Measurements from ENCODE around the gene HOXD8.

HOXD8 gene

DNA sequence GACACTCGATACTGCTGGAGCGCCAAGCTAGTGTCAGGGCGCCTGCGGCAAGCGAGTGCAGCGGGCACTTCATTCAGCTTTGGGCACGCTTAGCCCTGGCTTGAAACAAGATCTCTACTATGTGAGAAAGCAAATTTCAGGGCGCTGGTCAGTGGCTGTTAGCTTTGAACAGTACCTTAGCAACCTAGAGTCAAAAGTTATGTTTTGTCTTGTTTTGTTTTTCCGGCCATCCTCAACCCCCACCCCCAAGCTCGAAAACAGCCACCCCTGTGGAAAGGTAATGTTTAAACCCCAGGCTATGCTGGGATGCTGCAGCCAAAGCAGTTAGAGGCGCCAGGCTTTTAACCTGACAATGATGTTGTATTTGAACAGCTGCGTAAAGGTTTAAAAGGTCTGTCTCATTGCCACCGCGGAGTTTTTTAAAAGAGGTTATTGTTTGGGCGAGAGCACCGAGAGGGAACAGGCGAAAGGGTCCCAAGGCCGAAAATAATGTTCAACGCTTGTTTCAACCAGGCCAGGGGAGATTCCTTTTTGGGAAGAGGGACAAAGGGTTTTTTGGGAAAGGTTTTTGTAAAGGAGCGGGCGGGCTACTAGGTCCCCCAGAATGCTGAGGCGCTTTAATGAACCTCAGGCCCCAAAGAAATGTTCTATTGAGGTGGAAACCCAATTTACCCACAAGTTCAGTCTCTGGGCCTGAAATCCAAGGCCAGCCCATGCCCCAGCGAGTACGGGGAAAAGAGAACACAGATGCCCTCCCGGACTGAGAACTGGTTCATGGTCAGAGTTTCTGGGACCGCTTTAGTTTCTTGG lies 15.2 kb upstream of the HOXD8 start:
- intact Hi-C loops (cut with DNase I), result no loop called here
- peak in 1 of 10 donors; percentile 53 for DNase-seq

DNA sequence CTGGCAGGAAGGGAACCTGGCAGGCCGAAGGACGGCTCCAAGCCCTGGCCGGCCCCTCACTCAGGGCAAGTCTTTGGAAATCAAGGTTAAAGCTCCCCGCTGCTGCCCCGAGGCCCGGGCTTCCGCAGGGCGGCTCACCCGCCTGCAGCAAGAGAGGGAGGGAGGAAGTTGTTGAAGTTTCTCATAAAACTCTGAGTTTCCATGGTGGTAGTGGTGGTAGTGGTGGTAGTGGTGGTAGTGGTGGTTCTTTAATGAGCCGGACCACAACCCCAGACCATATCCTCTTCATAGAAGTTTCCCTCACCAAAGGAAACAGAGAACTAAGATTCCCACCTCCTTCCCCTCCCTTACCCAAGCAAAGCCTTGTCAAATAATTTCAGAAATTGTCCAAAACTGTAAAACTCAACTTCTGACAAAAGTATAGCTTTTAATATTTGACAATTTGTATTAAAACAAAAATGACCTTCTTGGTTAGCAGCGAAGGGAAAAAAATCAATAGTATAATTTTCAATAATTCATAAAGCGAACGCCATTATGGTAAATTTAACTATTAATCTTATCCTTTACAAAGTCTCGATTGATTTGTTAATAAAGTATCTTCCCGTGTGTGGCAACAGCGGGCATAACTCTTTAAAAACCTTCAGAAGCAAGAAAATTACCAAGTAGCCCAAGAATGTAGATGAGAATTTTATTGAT lies 14.4 kb upstream of the HOXD8 start:
- peak in 1 of 10 donors; percentile 52 for DNase-seq
- intact Hi-C loops (cut with DNase I), result no loop called here

DNA sequence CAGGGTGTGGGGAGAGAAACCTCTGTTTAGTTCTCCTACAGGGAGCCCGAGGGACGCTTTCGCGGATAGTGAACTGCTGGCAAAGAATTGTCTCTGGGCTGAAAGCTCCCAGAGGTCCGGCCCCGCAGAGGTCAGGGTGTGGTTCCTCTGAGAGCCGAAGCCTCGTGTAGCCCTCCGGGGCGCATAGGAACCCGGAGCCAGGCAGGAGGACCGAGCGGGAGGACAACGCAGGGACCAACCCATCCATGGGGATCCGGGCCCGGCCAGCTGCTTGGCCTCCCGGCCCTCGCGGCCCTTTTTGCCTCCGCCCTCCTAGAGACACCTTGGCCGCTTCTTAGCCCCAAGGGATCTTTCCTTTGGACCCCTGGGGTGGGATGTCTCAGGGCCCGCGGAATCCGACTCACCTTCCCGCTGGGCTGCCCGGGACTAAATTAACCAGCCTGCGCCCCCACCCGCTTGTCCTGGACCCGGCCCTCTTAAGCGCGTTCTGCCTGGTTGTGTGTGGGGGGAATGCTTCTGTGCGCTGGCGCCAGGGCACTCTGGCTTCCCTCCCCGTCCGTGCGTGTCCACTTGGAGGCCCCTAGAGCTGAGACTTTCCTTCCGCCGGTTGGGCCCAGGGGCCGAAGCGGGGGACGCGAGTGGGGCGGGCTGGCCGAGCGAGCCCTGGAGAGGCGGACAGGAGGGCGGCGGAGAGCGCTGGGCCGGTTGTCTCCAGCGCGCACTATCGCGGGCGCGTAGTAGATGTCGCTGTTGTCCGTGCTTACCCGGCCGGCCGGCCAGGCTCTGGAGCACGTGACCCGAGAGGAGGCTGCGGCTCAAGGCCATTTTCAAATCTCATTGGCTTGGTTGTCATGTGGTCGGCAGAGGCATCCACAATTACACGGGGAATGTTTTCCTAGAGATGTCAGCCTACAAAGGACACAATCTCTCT lies 13.4 kb upstream of the HOXD8 start, which contains the start of gene HOXD10:
TSS of gene HOXD10 (plus strand) at position 896 of the 931 bp plus-strand sequence. CDS start 56 bp downstream, outside the sequence.
- intact Hi-C loops (cut with DNase I), result no loop called here
- DNase-seq, result peak in 2 of 10 donors; percentile 79 to 80

- peak in 2 of 10 donors; percentile 71 to 75 for DNase-seq
- intact Hi-C loops (cut with DNase I), result no loop called here
These were observed 12.2 kb upstream of the HOXD8 start for GRCh38 chr2:176117162-176117822.

DNA sequence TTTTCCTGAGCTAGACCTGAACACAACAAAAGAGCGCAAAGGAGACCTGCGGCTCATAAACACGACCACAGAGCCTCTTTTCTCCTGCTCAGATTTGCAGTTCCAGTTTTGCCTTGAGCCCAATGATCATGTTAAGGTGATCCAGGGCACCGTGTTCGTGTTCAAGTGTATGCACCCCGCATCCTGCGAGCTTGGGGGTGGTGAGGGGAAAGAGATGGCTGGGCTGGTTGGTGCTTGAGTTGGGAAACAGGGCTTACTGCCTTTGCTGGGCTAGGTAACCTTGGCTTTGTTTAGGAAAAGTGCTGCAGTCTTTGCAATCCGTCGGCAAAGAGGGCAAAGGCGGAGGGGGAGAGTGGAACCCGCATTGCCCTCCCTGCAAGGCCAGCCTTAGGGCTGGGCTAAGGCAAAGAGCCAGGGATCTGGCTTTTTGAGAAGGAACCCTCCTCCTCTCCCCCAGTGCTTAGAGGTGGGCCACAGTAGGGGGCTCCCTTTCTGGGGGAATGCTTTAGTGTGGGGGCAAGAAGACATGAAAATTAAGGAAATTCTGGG lies 11.6 kb upstream of the HOXD8 start:
- intact Hi-C loops (cut with DNase I), result no loop called here
- no peak for DNase-seq

DNA sequence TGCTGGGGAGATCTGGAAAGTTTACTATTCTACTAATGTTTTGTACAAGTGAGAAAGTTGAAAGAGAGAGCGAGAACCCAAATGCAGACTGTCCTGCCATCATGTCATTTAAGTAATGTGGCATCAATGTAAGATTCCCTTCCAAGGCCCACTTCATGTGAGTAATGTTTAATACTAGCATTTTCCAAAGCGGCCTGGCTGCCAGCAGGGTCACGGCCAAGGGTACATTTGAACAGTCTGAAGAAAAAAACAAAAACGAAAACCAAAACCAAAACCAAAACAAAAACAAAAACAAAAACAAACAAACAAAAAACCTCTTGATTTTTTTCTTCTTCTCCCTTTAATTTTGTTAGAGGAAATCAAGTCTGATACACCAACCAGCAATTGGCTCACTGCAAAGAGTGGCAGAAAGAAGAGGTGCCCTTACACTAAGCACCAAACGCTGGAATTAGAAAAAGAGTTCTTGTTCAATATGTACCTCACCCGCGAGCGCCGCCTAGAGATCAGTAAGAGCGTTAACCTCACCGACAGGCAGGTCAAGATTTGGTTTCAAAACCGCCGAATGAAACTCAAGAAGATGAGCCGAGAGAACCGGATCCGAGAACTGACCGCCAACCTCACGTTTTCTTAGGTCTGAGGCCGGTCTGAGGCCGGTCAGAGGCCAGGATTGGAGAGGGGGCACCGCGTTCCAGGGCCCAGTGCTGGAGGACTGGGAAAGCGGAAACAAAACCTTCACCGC lies 10.7 kb upstream of the HOXD8 start:
- no peak for DNase-seq
- intact Hi-C loops (cut with DNase I), result no loop called here

DNA sequence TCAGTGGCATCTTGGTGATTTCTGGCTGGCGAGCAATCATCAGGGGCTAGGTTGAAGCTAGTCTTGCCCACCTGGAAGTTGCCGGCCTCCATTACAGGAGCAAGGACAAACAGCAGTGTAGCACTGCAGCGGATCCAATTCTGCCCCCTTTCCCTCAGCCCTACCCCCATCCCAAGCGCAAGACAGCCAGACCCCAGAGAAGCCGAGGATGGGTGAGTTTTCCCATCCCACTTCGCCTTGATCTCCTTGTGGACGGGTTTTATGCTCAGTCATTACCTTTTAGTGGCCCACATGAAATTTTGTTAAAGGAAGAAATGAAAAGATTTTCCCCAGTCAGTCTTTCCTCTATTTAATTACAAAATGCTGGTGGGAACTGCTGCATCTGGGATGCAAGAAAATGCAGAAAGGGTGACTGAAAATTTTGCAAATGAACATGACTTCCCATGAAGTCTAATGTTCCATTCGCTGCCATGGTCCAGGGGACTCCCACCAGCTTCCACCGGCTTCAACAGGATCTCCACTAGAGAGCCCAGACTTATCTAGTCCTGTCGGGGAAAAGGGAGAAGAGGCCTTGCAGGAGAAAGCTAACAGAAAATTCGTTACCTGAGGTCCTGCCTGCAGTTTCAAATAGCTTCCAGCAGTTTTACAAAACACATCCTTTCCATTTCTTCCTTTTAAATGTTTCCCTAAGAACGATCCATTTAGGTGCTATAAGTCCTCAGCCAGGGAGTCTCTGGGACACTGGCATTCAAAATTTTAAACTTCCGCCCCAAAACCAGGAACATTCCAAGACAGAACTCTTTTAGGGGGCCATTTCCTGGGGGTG lies 8.9 kb upstream of the HOXD8 start:
- DNase-seq, result peak in 1 of 10 donors; percentile 22
- intact Hi-C loops (cut with DNase I), result loop anchor here (5.0 kb wide), 1 partner anchor 1773 kb away; no protein-coding TSS in a partner anchor

GRCh38 chr2:176121190-176122051 lies 8.1 kb upstream of the HOXD8 start:
- intact Hi-C loops (cut with DNase I), result loop anchor here (5.0 kb wide), 1 partner anchor 1774 kb away; no protein-coding TSS in a partner anchor
- peak in 1 of 10 donors; percentile 59 for DNase-seq

GRCh38 chr2:176122052-176122682 lies 7.3 kb upstream of the HOXD8 start:
- DNase-seq, result no peak
- intact Hi-C loops (cut with DNase I), result loop anchor here (5.0 kb wide), 1 partner anchor 1775 kb away; no protein-coding TSS in a partner anchor

DNA sequence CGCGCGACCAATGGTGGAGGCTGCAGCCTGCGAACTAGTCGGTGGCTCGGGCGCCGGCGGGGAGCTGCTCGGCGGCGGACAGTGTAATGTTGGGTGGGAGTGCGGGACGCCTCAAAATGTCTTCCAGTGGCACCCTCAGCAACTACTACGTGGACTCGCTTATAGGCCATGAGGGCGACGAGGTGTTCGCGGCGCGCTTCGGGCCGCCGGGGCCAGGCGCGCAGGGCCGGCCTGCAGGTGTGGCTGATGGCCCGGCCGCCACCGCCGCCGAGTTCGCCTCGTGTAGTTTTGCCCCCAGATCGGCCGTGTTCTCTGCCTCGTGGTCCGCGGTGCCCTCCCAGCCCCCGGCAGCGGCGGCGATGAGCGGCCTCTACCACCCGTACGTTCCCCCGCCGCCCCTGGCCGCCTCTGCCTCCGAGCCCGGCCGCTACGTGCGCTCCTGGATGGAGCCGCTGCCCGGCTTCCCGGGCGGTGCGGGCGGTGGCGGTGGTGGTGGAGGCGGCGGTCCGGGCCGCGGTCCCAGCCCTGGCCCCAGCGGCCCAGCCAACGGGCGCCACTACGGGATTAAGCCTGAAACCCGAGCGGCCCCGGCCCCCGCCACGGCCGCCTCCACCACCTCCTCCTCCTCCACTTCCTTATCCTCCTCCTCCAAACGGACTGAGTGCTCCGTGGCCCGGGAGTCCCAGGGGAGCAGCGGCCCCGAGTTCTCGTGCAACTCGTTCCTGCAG lies 6.7 kb upstream of the HOXD8 start, which contains the start of gene HOXD9:
TSS of gene HOXD9 (plus strand) at position 37 of the 728 bp plus-strand sequence. CDS start at position 87, 50 bp downstream.
- peak in 1 of 10 donors; percentile 77 for DNase-seq
- intact Hi-C loops (cut with DNase I), result loop anchor here (5.0 kb wide), 1 partner anchor 1776 kb away; no protein-coding TSS in a partner anchor

- intact Hi-C loops (cut with DNase I), result loop anchor here (5.0 kb wide), 1 partner anchor 1776 kb away; no protein-coding TSS in a partner anchor
- peak in 1 of 10 donors; percentile 53 for DNase-seq
These were observed 5.9 kb upstream of the HOXD8 start for GRCh38 chr2:176123411-176124109.

DNA sequence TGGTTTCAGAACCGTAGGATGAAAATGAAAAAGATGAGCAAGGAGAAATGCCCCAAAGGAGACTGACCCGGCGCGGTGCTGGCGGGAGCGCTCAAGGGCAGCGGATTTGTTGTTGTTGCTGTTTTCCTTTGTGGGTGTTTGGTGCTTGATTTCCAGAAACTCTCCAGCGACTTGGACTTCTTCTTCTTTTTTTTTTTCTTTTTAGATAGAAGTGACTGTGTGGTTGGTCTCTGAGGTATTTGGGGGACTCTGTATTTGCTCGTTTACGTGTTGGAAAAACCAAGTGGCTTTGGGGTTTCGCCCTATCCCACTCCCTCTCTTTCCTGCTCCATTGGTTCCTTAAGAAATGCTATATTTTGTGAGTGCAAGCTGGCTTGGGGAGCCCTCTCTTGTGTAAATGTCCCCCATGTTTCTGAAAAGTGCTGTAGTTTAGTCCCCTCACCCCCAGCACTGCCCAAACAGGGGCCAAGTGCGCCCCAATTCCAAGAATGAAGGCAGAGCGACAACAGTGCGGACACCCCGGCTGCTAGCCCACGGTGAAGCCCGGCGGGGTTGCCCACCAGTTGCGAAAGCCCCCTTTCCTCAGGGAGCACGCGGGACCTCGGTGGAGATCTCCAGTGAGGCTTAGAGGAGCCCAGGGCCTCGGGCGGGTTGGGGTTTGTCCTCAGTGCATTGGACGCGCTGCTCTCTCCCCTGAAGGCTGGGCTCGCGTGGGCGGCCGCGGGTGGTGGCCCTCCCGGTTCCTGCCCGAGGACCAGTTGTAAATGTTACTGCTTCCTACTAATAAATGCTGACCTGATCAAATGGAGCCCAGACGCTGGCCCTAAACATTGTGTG lies 5.2 kb upstream of the HOXD8 start:
- DNase-seq, result peak in 1 of 10 donors; percentile 30
- intact Hi-C loops (cut with DNase I), result loop anchor here (5.0 kb wide), 1 partner anchor 1777 kb away; no protein-coding TSS in a partner anchor

DNA sequence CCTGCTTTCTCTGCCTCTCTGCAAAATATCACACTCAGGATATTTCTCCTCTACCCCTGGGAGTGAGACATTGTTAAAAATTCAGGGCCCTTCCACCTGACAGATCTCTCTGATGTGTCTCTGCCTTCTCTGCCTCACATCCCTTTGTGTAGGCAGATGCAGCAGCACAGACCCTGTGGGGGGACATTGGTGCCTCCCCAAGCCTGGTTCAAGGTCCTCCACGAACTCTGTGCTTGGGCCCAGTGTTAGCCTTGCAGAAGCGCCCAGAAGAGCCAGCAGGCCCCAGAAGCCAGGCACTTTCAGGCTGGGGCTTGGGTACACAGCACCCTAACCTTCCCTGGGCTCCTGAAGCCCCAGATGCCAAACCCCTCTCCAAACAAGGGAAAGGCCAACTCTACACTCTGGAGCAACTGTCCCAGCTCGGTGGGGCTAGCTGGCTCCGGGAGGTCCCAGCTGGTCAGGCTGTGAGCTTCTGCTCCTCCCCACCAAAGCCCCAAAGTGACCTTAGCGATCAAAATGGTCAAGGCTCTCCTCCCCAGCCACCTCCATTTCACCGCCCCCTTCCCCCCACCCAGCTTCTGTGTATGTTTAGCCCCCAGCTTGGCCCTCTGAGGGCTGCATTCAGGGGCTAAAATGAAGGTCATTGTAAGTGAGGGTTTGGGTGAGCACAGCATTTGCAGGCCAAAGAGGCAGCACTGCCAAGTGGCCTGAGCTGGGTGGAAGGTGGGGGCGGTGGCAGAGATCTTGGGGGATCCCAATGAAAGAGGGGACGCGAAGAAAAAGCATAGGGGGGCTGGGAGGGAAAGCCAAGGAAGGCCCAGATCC lies 4.3 kb upstream of the HOXD8 start:
- peak in 1 of 10 donors; percentile 52 for DNase-seq
- intact Hi-C loops (cut with DNase I), result loop anchor here (5.0 kb wide), 4 partner anchors 512 to 1778 kb away; no protein-coding TSS in a partner anchor
